GM21447 (cell line): ENCODE results near the gene RIMS4.

ENCODE experiments used
- ATAC-seq: cut with Tn5 transposase; IDR thresholded peaks from one replicate; pipeline ENCODE4 v1.9.1; 2021; ENCODE audit not compliant: unreplicated experiment

RIMS4 gene

GRCh38 chr20:44743916-44744655 lies 66.3 kb downstream of the RIMS4 start:
- no peak for ATAC-seq

DNA sequence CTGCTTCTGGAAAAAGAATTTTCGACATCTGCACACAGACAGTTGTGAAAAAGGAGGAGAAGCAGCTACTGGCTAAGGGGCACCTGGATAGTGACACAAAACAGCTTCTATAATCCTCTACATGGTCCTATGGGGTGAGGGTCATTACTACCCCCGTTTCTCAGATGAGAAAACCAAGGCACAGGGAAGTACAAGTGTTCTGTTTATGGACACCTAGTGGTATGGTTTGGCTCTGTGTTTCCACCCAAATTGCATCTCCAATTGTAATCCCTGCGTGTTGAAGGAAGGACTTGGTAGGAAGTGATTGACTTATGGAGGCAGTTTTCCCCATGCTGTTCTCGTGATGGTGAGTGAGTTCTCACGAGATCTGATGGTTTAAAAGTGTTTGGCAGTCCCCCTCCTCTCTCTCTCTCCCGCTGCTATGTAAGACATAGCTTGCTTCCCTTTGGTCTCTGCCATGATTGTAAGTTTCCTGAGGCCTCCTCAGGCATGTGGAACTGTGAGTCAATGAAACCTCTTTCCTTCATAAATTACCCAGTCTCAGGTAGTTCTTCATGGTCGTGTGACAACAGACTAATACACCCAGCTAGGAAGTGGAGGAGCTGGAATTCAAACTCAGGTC lies 67.2 kb downstream of the RIMS4 start:
- ATAC-seq = no peak

DNA sequence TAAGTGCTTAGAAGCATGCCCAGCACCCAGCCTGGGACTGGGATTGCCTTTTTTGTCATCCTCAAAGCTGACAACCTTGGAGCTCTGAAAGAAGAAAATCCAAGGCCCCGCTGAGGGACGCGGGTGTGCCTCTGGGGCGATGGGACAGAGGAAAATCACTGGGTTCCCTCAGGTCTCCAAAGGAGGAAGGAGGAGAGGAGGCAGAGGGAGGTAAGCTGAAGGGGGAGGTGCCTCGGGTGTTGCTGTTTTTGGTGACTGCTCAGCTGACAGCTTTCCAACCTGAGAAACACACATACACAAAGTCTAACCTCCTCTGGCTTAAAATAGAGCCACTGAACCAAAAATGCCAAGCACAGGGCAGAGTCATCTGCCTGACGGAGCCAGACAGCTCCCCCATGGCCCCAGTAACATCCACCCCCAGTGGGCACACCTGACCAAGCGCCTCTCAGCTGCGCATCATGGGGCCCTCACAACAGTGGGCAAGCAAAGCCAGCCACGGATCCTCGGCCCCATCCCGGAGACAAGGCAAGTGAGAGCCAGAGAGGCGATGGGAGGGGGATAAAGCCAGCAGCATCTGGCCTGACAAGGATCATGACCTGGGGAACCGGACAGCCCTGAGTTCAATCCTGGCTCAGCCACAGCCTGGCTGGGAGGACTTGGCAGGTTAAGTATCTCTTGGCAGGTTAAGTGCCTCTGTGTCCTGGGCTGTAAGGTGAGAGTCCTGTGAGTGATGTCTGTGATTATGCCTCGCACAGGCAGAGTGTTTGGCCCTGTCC lies 67.9 kb downstream of the RIMS4 start:
- no peak for ATAC-seq

DNA sequence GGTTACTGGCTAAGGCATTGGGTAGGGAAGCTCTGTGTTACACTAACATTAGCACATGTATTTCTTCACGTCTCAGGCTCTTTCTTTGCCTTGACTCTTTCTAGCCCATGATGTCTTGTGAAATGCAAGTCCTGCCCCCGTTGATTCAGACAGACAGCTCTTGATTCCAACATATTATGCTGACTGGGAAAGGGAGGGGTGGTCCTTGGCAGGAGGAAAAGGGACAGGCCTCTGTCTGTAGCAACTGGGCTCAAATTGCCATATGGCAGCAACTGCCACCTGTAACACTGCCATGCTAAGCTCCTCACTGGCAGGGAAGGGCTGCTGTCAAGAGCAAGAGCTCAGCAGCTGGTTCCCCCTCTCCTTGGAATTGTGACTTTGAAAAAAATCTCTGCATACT lies 70.4 kb downstream of the RIMS4 start:
- ATAC-seq = no peak

DNA sequence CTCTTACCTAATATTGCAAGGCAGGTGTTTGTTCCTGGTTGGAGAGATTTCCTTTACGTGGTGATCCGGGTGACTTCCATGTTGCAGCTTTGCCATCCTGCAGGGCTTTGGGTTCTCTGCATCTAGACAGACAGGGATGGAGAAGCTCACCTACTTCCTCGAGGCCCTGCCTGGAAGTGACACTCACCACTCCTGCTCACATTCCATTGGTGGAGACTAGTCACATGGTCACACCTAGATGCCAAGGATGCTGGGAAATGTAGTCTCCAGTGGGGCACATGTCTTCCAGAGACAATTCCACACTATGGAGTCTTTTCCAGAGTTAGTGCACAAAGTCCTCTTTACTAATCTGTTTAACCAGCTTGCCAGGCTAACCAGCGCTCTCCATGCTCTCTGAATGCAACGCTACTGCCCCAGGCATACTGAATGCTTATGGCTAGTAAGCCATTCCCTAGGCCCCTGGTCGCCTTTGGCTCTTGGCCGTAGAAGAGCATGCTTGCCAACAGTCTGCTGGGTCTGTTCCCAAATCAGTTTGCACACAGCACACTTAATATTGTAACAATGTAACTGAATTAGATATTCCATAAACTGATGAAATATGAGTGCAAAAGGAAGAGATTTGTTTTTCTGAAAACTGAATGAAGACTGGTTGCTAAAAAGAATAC lies 71.4 kb downstream of the RIMS4 start:
- ATAC-seq = no peak

DNA sequence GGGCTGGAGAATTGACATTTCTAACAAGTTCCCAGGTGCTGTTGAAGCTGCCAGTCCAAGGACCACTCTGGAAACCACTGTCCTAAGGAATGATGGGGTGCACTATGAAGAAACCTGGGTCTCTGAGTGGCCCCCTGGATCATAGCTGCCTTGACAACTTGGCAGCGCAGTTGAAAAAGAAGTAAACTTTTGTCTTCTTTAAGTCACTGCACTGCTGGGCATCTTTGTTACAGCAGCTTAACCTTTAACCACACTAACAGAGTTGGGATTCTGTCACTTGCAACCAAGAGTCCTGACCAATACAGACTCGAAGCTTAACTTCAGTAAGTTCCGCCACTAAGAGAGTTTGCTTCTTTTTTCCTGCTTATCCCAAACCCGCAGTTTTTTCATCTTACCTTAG lies 73.2 kb downstream of the RIMS4 start:
- ATAC-seq = no peak

DNA sequence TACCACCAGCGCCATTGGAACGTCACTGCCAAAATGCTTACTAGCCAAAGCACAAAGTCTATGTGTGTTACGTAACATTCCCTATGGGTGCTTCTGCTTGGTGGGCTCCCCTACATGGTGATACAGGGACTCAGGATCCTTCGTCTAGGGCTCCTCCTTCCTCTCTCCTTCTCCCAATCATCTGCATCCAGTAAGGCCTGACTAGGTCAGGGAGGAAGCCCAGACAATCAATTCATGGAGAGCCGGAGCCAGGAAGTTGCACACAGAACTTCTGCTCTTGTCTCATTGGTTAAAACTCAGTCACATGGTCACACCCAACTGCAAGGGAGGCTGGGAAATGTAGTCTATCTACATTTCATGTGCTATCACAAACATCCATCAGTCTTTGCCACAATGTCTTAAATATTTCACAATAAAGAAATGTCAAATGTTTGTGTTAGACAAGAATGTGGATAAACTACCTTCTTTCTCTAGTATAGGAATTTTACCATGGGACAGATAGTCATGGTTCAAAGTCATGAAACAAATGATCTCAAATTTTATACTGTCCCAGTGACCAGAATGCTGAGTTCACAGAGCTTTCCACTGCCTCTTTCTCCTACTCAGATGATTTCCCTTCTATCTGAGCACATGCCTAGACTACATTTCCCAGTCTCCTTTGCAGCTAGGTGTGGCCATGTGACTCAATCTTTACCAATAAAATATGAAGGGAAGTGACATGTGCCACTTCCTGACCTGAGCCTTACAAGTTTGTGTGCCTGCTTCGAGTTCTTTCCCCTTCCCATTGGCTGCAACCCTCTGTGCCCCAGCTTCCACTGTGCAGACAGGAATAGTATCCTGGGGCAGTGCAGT lies 74.0 kb downstream of the RIMS4 start:
- ATAC-seq = no peak

DNA sequence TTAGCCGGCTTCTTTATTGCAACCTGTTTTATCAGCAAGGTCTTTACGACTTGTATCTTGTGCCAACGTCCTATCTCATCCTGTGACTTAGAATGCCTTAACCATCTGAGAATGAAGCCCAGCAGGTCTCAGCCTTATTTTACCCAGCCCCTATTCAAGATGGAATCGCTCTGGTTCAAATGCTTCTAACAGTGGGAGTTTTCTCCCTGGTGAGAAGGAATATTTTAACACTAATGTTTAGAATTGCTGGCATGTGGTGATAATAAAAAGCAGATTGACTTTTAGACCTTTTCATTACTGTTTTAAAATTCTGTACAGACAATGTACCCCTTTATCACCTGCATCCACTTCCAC lies 74.6 kb downstream of the RIMS4 start:
- ATAC-seq = no peak

DNA sequence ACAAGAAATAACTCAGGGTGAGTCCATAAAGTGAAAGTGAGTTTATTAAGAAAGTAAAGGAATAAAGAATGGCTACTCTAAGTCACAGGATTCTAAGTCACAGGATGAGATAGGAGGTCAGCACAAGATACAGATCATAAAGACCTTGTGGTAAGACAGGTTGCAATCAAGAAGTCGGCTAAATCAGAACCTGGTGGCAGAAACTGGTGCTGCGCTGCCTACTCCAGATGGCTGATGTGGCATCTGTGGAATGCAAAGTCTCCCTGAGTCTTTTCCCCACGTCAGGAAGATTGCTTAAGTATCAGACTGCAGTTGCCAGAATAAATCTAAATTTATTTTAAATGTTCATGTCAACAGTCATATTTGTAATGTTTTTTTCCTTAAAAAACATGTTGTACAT lies 75.4 kb downstream of the RIMS4 start:
- no peak for ATAC-seq

DNA sequence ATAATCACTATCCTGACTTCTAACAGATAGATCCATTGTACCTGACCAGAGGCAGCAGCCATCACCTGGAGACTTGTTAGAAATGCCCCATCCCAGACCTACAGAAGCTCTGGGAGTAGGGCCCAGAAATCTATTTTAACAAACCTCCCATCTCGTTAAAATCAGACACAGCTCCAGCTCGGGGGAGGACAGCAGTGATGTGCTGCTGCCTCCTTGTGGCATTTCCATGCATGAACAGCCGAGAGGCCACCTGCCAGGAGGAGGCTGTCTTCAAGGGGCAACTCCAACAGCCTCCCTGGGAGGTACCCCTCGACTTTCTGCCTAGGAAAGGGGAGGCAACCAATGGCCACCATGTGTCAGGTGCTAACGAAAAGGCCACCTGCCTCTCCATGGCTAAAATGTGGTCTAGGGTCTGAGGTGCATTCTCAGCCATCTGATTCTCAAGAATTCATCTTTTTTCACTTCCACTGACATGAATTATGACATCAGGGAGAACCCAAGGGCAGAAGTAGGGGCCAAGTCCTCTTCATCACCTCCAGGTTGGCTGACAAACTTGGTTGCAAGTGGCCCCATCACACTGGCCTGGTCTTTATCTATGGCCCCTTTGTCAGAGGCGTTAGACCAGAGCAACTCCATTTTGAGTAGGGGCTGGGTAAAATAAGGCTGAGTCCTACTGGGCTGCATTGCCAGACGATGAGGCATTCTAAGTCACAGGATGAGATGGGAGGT lies 76.8 kb downstream of the RIMS4 start:
- ATAC-seq = no peak

DNA sequence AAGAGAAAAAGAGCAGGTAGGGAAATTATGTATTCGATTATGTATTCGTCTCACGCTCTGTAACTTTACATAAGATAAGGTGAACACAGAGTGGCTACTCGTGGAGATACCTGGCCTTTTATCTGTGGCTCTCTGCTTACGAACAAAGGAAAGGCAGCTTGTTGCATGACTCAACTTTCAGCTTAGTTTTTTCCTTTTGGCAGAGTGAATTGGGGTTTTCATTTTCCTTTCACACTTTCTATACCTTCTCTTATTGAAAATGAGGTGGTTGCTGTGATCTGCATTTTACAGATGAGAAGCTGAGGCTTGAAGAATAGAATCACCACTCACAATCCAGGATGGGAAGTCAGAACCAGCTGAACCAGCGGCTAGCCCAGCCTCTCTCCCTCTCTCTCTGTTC lies 78.0 kb downstream of the RIMS4 start:
- no peak for ATAC-seq

DNA sequence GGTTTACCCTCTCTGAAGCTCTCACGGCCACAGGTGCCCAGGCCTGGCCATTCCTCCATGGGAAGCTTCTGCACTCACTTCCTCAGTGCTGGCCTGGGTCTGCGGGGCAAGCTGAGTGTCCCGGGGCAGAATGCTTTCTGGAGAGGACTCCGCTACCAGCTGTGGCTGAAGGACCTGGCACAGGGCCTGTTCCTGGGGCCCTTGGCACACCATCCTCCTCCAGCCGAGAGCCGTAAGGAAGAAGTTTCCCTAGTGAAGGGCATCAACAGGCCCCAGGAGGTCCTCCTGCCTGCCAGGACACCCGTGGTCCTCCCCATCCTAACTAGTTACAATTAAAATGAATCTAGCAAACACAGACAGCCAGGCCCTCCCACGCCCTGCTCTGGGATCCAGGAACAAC lies 78.7 kb downstream of the RIMS4 start:
- ATAC-seq = no peak

- ATAC-seq = no peak
These were observed 79.9 kb downstream of the RIMS4 start for GRCh38 chr20:44730441-44730840.

DNA sequence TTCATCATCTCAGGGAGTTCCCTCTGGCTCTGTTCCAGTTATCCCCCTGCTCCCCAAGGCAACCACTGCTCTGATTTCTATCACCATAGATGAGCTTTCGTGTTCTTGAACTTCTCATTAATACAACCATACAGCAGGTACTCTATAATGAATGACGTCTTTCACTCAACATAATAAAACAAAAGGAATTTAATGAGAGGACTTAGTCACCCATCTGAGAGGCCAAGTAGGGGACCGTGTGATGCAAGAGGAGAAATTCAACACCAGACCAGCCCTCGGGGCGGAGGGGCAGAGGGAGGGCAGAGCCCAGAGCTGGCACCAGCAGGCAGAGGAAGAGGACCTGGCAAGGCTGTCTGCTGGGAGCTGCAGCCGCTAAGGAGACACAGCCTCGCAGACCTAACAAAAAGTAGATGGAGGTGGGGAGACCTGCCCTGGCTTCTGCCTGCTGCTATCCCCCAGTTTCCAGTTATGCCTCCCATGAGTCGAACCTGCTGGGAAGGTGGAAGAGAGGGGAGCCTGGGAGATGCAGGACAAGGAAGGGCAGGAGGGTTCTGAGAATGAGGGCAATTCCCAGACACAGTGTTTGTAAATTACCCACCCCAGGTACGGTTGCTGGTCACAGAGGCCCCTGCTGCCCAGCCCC lies 81.4 kb downstream of the RIMS4 start:
- ATAC-seq = no peak

- ATAC-seq = no peak
These were observed 82.7 kb downstream of the RIMS4 start for GRCh38 chr20:44727651-44728050.

GRCh38 chr20:44727039-44727438 lies 83.3 kb downstream of the RIMS4 start:
- ATAC-seq = no peak

DNA sequence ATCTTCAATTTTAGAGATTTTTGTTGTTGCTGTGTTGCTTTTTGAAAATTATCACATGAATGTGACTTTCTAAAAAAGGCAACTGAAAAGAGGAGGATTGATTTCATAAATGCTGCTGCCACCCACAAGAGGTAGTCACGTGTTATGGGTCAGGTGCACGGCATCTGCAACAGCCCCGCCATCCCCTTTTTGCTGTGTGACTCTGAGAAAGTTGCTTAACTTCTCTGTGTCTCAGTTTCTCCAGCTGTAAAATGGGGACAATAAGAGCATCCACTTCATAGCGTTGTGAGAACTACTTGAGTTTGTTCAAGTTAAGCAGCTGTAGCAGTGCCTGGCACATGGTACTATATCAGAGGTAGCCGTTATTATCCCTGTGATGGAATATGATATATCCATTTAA lies 84.5 kb downstream of the RIMS4 start:
- no peak for ATAC-seq

DNA sequence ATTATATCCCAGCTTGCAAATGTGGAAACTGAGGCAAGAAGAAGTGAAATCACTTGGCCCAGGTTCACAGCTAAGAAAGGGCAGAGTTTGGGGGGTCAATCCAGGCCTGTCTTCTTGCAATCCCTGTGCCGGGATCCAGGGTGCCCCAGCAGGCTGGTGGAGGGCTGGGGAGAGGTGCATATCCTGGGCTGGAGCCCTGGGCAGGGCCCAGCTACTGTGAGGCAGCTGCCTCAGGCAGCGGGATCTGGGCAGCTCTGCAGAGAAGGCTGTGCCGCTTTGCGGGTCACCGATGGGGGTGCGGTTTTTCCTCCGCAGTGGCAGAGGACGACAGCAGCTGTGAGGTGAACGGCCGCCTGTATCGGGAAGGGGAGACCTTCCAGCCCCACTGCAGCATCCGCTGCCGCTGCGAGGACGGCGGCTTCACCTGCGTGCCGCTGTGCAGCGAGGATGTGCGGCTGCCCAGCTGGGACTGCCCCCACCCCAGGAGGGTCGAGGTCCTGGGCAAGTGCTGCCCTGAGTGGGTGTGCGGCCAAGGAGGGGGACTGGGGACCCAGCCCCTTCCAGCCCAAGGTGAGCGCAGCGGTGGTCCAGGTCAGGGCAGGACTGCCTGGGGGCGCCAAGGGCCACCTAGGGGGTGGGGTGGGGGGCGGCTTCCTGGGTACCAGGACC lies 85.8 kb downstream of the RIMS4 start:
- no peak for ATAC-seq

DNA sequence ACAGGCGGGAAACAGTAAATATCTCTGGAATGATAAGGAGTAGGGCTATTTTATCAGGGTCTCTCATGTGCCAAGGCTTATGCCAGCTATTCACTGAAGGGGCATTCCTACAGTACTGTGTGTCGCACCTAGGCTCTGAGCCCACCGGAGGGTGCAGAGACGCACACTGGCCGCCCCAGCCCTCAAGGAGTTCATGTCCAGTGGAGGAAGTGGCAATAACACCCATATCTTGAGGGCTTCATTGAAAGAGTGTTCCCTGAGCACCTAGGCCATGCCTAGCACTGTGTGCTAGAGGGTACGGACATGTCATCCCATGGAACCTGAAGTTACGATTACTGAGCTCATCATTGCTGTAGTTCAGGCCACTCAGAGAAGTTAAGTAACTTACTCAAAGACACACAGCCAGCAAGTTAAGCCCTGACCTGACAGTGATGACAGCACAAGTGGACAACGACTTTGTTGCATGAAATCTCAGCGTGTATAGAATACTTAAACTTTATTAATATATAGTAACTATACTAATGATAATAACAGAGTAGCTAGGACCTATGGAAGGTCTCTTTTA lies 86.5 kb downstream of the RIMS4 start:
- no peak for ATAC-seq
